ENCODE measurements around the gene SIRPG.

DNA sequence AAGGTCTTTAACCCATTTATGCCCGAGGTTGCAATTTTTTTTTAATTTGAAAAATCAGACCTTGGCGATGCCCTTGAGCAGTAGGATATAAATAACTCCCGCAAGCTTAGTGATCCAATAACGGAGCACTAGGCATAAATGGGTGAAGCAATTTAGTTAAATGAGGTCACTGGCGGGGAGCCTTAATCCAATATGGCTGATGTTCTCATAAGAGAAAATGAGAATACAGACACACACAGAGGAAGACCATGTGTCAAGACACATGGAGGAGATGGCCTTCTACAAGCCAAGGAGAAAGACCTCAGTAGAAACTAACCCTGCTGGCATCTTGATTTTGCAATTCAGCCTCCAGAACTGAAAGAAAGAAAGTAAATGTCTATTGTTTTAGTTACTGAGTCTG lies 735 bp downstream of the SIRPG start:
- TF ChIP-seq, protein P1, sequence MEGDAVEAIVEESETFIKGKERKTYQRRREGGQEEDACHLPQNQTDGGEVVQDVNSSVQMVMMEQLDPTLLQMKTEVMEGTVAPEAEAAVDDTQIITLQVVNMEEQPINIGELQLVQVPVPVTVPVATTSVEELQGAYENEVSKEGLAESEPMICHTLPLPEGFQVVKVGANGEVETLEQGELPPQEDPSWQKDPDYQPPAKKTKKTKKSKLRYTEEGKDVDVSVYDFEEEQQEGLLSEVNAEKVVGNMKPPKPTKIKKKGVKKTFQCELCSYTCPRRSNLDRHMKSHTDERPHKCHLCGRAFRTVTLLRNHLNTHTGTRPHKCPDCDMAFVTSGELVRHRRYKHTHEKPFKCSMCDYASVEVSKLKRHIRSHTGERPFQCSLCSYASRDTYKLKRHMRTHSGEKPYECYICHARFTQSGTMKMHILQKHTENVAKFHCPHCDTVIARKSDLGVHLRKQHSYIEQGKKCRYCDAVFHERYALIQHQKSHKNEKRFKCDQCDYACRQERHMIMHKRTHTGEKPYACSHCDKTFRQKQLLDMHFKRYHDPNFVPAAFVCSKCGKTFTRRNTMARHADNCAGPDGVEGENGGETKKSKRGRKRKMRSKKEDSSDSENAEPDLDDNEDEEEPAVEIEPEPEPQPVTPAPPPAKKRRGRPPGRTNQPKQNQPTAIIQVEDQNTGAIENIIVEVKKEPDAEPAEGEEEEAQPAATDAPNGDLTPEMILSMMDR (IDR thresholded peaks at IDR 0.05 in 2 of 3, conservative IDR thresholded peaks at IDR 0.05 in 1 of 3; ENCODE audit: control insufficient read depth in 2 of 3, extremely low read depth in 1 of 3, insufficient read depth in 1 of 3, low read depth in 3 of 3, low read length in 3 of 3): no peak
- TF ChIP-seq POLR2A (IDR thresholded peaks at IDR 0.05; ENCODE audit: low read depth, low read length) (no peak), KDM1A (IDR thresholded peaks at IDR 0.05; ENCODE audit: borderline replicate concordance) (no peak), CHD2 (IDR thresholded peaks at IDR 0.05; ENCODE audit: borderline replicate concordance, low read depth, low read length) (no peak), MTA2 (IDR thresholded peaks at IDR 0.05; ENCODE audit: low read depth) (no peak), HDAC2 (IDR thresholded peaks at IDR 0.05) (no peak), EZH2 (IDR thresholded peaks at IDR 0.05; ENCODE audit: borderline replicate concordance, control insufficient read depth, low read depth, low read length) (no peak), CEBPB (IDR thresholded peaks at IDR 0.05; ENCODE audit: borderline replicate concordance in 1 of 2, low read depth in 2 of 2, low read length in 2 of 2) (no peak)
- TF ChIP-seq, protein P2, sequence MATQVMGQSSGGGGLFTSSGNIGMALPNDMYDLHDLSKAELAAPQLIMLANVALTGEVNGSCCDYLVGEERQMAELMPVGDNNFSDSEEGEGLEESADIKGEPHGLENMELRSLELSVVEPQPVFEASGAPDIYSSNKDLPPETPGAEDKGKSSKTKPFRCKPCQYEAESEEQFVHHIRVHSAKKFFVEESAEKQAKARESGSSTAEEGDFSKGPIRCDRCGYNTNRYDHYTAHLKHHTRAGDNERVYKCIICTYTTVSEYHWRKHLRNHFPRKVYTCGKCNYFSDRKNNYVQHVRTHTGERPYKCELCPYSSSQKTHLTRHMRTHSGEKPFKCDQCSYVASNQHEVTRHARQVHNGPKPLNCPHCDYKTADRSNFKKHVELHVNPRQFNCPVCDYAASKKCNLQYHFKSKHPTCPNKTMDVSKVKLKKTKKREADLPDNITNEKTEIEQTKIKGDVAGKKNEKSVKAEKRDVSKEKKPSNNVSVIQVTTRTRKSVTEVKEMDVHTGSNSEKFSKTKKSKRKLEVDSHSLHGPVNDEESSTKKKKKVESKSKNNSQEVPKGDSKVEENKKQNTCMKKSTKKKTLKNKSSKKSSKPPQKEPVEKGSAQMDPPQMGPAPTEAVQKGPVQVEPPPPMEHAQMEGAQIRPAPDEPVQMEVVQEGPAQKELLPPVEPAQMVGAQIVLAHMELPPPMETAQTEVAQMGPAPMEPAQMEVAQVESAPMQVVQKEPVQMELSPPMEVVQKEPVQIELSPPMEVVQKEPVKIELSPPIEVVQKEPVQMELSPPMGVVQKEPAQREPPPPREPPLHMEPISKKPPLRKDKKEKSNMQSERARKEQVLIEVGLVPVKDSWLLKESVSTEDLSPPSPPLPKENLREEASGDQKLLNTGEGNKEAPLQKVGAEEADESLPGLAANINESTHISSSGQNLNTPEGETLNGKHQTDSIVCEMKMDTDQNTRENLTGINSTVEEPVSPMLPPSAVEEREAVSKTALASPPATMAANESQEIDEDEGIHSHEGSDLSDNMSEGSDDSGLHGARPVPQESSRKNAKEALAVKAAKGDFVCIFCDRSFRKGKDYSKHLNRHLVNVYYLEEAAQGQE (IDR thresholded peaks at IDR 0.05; ENCODE audit: low read depth, low read length): no peak
- TF ChIP-seq, protein P3, sequence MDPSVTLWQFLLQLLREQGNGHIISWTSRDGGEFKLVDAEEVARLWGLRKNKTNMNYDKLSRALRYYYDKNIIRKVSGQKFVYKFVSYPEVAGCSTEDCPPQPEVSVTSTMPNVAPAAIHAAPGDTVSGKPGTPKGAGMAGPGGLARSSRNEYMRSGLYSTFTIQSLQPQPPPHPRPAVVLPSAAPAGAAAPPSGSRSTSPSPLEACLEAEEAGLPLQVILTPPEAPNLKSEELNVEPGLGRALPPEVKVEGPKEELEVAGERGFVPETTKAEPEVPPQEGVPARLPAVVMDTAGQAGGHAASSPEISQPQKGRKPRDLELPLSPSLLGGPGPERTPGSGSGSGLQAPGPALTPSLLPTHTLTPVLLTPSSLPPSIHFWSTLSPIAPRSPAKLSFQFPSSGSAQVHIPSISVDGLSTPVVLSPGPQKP (IDR thresholded peaks at IDR 0.05; ENCODE audit: low read depth, low read length): no peak

Measured in GM12878 (cell line).